HG03025 (cell line): Measurements from ENCODE around the gene ACR.

Experiments
- ATAC-seq: cut with Tn5 transposase; IDR thresholded peaks from one replicate; pipeline ENCODE4 v1.9.1; 2021; ENCODE audit warnings: mild to moderate bottlenecking, moderate library complexity; ENCODE audit not compliant: unreplicated experiment, low FRiP score

ACR gene

DNA sequence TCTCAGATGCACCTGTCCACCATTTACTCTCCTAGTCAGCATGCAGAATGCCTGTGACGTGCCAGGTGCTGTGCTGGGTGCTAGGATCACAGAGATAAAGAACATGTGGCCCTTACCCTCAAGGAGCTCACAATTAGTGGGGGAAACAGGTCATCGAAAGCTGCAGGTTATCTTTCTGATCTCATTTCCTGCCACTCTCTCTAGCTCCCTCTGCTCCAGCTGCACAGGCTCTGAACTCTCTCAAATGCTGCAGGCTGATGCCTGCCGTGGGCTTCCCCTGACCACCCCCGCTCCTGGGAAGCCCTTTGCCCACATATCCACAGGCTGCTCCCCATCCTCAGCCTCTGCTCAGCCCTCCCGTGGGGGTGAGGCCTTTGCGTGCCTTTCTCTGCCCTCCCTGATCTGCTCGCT, 35.7 kb upstream of the ACR start:
- no peak for ATAC-seq

DNA sequence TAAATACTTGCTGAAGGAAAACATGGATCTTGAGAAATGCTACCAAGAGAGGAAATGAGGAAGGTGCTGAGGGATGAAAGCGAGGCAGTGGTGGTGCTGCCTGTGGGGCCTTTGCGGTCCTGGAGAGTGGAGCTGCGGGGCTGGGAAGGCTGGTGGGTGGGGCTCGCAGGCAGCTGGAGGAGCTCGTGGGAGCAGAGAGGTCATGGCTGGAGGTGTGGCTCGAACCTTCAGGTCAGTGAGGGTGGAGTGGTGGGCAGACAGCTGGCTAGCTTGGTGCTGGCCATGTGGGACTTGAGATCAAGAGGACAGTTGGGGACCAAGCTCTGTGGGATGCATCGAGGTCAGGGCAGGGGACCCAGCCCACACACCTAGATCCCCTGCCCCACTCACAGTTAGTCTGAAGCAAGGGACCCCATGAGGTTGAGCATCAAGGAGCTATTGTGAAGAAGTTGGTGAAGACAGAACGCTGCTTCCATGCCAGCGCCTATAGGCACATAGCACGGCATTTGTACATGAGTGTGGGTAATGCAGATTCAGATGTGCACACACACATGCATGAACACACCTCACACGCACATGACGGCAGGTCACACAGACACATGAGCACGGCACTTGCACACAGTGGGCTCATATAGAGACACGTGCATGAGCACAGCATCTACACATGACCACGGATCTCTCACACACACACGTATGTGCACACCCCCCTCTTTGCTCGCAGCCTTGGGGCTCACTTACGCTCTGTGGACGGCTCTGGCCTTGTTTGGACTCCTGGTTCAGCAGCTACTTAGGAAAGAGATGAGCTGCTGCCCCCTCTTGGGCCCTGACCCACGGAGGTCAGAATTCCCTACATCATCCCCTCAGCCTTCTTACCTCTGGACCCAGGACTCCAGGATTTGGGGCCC, 34.9 kb upstream of the ACR start:
- ATAC-seq: no peak

DNA sequence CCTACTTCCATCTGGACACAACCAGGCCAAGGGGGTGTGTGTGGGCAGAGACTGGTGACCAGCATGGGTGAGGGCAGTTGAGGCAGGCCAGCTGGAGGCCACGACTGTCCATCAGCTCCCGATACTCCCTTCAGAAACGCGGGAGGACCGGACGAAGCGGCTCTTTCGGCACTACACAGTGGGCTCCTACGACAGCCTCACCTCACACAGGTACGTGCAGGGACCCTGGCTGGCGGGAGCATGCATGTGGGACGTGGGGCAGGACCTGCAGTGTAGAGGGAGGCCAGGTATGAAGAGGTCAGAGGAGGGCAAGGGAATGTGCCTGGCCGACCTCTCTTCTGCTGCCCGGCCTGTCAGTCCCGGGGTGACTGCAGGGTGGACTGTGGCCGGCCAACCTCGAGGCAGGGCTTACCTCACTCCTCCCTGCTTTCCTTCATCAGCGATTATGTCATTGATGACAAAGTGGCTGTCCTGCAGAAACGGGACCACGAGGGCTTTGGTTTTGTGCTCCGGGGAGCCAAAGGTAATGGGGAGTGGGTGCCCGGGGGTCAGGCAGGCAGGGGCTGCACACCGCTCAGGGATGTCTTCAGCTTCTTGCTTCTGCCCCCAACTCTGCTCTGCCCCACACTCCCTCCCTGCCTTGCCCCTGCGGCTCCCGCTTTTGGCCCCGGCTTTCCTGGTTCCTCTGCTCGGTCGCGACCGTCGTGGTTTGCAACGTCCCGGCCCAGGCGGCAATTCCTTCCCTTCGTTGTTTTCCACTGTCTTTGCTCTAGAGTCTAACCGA, 34.1 kb upstream of the ACR start:
- ATAC-seq: no peak

DNA sequence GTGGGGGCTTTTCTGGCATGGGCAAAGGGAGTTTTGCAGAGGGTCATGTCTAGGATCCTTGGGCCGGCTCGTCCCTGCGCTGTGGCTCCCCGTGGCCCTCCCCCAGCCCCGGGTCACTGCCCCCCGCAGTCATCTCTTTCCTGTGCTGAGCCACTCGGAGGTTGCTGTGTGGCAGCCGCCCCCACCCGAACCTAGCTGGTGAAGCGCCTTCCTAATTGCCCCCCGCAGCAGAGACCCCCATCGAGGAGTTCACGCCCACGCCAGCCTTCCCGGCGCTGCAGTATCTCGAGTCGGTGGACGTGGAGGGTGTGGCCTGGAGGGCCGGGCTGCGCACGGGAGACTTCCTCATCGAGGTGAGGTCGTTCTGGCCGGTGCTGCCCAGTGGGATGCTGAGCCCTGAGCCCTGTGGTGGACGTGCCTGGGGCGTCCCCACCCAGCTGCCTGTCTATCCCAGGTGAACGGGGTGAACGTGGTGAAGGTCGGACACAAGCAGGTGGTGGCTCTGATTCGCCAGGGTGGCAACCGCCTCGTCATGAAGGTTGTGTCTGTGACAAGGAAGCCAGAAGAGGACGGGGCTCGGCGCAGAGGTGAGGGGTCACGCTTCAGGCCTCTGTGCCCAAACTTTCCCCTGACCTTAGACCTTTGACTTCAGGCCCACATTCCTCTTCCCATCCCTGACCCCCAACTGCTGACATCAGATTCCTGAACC, 33.3 kb upstream of the ACR start:
- no peak for ATAC-seq

DNA sequence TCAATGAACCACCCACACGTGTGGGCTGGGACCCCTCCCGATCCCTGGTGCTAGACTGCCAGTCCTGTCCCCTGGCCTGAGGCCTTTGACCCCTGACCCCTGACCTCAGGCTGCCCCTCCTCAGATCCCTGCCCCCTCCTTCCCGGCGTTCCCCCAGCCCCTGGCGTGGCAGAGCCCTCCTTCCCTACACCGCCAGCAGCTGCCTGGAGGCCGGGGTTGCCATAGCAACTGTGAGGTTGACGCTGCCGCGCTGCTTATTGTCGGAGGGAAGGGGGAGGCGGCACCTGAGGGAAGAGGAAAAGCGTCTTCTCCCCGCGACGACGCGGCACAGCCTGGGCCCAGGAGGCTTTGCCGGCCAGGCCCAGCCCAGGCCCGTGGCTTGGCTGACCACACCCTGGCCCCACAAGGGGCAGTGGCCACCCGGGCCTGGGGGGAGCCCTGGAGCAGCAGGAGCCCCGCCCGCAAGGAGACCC, 32.7 kb upstream of the ACR start:
- ATAC-seq: no peak

DNA sequence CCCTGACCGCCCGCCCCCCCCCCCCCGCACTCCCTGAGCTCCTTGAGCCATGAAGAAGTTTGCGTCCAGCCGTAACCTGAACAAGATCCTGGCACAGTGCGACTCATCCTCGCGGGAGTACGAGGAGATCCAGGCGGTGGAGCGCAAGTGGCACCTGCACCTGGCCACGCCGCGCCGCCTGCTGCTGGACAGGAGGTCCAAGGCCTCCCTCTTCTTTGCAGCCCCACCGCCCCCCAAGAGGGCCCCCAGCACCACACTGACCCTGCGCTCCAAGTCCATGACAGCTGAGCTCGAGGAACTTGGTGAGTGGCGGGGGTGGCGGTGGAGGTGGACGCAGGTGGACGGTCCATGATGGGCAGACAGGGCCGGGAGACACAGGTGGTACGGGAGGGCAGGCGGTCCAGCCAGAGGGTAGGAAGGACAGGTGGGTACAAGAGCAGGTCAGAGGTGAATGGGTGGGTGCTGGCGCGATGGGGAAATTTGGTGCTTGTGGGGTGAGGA, 32.1 kb upstream of the ACR start:
- ATAC-seq: no peak

DNA sequence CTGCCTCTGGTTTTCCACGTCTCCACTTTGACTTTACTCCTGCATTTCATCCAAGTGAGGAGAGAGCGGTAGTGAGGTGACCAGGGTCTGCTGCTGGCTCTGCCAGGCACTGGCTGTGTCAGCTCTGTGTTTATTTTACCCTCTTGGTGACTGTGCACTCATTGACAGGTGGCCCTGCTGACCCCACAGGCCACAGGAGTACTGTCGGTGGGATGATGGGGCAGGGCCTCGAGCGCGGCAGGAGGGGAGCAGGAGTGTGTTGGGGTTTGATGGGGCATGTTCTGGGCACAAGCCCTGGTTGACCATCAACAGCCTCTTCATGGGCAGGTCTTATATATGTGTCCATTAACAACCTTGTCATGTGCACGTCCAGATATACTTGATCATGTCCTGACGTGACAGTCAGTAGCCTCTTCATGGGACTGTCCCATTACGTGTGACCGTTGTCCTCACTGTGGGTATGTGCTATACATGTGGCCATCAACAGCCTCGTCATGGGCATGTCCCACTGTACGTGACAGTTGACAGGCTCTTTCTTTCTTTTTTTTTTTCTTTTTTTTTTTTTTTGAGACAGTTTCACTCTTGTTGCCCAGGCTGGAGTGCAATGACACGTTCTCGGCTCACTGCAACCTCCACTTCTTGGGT, 31.4 kb upstream of the ACR start:
- no peak for ATAC-seq

DNA sequence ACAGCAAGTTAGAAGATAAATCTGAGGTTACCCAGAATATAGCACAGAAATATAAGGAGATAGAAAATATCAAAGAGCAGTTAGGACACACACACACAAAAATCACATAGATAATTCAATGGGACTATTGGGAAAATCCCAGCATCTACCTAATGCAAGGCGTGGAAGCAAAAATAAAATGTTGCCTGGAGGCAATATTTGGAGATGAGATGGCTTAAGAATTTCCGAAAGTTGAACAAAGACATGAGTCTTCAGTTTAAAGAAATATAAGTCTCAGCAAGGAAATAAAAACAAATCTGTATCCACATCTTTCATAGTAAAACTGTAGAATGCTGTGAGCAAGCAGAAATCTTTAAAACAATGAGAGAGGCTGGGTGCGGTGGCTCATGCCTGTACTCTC, 29.5 kb upstream of the ACR start:
- no peak for ATAC-seq

DNA sequence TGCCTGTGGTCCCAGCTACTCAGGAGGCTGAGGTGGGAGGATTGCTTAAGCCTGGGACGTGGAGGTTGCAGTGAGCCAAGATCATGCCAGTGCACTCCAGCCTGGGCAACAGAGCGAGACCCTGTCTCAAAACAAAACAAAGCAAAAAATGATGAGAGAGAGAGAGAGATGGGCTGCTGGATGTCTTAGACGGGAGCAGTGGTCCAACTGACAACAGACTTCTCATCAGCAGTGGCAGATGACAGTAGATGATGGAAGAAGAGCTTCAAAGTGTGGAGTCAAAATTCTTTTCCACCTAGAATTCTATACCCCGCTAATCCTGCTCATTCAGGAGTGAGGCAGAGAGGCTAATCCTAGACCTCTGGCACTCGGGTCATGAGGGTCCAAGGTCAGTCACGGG, 29.0 kb upstream of the ACR start:
- ATAC-seq: no peak

DNA sequence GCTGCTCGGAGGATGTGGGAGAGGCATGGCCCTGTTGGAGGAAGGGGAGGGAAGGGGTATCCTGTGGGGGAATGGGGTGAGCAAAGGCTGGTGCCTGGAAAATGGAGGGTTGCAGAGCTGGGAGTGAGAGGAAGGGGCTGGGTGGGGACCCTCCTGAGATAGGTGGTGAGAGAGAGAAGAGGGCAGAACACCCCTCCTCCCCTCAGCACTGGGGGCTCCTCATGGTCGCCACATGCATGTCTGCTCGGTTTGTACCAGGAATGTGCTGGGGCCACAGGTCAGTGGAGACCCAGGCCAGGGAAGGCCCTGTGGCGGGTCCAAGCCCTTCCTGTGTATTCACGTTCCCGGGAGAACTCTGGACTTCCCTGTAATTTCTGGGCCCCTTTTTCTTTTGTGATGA, 27.8 kb upstream of the ACR start:
- ATAC-seq: no peak

DNA sequence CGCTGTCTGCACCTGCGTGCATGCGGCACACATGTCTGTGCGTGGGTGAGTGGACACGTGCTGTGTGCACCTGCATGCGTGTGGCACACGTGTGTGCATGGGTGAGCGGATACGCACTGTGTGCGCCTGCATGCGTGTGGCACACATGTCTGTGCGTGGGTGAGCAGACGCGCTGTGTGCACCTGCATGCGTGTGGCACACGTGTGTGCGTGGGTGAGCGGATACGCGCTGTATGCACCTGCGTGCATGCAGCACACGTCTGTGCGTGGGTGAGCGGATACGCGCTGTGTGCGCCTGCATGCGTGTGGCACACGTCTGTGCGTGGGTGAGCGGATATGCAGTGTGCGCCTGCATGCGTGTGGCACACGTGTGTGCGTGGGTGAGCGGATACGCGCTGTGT, 27.1 kb upstream of the ACR start:
- no peak for ATAC-seq

DNA sequence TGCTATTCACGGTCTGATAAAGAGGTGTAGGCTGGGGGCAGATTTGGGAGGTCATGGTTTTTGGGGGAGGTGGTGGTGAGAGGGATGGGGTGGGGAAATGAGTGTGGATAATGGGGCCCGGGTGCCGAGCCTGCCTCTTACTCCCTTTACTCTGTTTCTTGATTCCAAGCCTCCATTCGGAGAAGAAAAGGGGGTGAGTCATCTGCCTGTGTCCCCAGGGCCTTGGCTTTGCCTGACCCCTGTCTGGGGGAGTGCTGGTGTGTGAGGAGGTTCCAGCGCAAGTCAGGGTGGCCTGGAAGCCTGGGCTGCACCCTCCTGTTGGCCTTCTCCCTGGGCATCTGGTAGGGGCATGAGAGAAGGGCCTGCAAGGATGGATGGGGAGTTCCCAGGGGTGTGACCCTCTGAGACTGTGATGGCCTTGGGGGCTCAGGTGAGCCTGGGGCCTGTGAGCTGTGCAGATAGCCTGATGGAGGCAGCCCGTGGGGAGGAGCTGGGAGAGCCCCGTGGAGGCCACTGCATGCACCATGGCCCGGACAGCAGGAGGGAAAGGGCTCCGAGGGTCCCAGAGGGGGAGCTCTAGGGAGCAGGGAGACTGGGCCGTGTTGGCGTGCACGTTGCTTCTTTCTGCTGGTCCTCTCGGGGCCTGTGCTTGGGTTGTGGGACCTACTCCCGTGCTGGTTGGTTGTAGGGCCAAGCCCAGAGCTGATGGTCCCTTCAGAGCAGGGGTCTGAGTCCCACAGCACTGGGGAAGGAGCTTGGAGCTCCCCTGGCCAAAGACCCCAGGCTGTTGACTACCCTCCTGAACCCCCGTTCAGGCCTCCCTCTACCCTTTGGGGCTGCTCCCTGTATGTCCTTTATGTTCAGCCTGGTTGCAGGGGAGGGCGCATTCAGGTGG, 26.3 kb upstream of the ACR start:
- no peak for ATAC-seq

DNA sequence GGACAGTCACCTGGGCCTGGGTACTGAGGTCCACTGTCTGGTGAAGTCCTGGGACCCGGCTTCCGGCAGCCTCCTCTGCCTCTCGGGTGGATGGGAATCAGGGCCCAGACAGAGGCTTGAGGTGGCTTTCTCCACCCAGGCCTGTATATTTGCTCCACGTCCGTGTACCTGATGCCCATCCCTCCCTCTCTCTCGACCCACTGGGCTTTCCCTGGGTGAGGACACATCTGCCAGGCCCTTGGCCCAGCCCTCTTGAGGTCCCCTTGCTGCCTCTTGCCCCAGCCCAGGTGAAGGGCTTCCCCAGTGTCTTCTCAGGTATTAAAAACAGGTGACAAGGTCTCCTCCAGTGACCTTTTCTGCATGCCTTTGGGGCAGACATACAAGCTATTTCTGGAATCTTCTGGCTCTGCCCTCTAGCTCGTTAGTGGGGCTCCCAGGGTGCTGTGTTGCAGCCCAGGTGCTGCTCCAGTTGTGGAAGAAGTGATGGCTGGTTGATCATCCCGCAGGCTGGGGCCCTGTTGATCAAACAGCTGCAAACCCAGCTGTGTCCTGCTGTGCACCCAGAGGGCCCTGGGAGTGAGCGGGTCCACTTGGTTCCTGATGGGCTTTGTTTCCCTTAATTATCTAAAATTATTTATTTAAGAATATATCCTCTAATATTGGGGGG, 25.5 kb upstream of the ACR start:
- no peak for ATAC-seq

DNA sequence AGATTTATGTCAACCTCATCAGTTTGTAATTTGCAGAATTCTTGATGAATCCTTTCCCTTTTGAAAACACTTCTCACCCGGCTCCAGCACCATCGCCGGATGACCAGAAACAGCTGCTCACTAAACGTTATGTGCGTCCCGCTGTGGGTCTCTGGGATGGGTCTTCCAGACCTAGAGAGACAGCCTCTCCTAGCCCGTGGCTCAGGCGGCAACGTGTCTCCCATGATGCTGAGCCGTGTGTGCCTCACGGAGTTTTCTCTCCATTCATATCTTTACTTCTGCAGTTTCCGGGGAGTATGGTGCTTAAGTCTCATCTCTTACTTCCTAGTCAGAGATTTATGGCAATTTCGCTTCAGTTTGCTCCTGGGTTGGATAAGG, 25.0 kb upstream of the ACR start:
- no peak for ATAC-seq

DNA sequence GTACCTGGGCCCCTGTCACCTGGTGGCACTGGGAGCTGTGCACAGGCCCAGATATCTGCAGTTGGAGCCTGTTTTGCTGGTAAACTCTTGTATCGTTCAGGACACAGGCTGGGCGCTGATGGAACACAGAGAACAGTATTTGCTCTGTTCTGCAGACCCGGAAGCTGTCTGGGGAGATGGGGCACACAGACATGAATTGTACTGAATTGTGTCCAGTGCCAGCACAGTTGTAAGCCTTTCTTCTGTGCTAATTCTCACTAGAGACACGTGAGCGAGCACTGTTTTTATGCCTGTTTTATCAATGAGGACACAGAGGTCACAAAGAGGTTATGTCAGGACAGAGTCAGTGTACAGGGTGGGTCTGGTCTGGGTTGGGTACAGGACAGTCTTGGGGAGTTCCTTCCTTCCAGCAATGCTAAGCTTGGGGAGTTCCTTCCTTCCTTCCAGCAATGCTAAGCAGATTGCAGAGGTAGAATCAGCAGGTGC, 24.4 kb upstream of the ACR start:
- ATAC-seq: no peak

DNA sequence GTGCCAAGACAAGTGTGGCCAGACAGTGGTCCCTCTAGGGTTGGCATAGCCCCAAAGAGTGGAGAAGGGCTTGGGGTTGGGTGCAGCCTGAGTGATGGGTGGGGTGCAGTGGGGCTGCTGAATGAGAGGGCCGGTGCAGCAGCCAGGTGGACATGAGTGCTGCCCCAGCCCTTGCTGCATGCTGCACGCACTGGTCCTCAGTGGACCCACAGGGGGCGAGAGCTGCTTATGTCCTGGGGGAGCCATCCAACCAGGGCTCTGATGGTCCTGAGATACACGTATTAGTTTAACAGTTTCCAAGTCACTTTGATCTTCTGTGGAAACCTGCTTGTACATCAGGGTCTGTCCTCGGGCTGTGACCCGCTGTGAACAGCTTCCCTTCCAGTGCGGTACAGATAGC, 23.9 kb upstream of the ACR start:
- ATAC-seq: no peak

DNA sequence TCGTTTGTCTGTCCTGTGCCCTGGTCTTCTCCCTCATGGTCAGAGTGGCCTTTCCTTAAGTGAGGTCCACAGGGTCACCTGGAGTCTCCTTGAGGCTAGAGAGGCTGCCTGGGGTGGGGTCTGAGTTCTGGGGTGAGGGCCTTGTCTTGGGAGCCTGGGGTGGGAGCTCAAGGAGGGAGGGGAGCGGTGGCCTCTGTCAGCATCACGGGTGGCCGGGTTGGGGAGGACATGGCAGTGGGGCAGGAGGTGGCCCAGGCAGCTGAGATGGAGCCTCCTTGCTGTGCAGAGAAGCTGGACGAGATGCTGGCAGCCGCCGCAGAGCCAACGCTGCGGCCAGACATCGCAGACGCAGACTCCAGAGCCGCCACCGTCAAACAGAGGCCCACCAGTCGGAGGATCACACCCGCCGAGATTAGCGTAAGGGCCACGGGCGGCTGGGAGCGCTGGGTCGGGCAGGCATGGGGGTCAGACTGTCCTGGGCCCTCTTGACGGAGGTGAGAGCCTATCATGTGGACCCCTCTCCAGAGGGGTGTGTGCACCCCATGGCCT, 23.3 kb upstream of the ACR start:
- no peak for ATAC-seq

DNA sequence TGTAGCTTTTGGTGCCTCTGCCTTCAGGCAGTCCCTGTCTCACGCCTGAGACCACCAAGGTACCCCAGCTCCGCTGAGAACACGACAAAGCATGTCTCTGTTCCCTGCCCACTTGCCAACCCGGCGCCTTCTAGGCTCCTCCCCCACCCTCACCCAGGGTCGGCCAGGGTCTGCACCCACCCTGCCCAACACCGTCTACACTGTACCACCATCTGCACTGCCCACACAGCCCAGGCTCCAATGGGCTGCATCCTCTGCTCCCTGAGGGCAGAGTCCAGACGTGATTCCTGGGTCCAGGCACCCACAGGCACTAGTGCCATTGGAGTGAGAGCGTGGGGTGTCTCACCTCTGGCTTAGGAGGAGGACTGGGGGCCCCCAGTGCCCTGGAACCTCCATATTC, 22.8 kb upstream of the ACR start:
- ATAC-seq: no peak

DNA sequence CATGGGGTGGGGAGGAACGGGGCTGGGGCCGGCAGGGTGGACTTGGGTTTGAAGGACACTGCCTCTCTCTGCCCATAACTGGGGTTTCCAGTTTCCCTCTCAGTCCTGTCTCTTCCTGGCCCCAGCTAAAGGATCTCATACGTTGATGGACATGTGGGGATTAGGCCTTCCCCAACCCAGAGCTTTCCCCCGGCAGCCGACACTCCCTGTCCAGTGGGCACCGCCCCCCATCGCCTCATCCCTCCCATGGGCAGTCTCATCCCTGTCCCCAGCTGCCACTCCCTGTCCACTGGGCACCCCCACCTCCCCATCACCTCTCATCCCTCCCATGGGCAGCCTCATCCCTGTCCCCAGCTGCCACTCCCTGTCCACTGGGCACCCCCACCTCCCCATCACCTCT, 22.2 kb upstream of the ACR start:
- ATAC-seq: no peak
